ENCODE measurements around the gene HS3ST1.

Gene HS3ST1

GRCh38 chr4:11446155-11446811, 17.6 kb upstream of the HS3ST1 start:
- FAIRE-seq = no peak
- DNase-seq (ENCODE audit: insufficient read length, low spot score) = no peak

GRCh38 chr4:11441194-11441556, 12.5 kb upstream of the HS3ST1 start:
- DNase-seq (ENCODE audit: insufficient read length, low spot score) (no peak), FAIRE-seq (no peak)
- no peak for TF ChIP-seq POLR2A (IDR thresholded peaks at IDR 0.05; ENCODE audit: low read depth, low read length)

More at GRCh38 chr4:11446155-11446811, 17.6 kb upstream of the HS3ST1 start:
- no peak for TF ChIP-seq POLR2A (IDR thresholded peaks at IDR 0.05; ENCODE audit: low read depth, low read length)

GRCh38 chr4:11440481-11441193, 11.9 kb upstream of the HS3ST1 start:
- DNase-seq (ENCODE audit: insufficient read length, low spot score) = no peak
- no peak for FAIRE-seq
- TF ChIP-seq POLR2A (IDR thresholded peaks at IDR 0.05; ENCODE audit: low read depth, low read length) = no peak

- TF ChIP-seq POLR2A (IDR thresholded peaks at IDR 0.05; ENCODE audit: low read depth, low read length) = no peak
- DNase-seq (ENCODE audit: insufficient read length, low spot score) (no peak), FAIRE-seq (no peak)
Measured at GRCh38 chr4:11439836-11440235, 11.1 kb upstream of the HS3ST1 start.

- DNase-seq (ENCODE audit: insufficient read length, low spot score) = no peak
- no peak for TF ChIP-seq POLR2A (IDR thresholded peaks at IDR 0.05; ENCODE audit: low read depth, low read length)
Measured at GRCh38 chr4:11438647-11439046, 10.0 kb upstream of the HS3ST1 start.

GRCh38 chr4:11436673-11437072, 8.0 kb upstream of the HS3ST1 start:
- FAIRE-seq (no peak), DNase-seq (ENCODE audit: insufficient read length, low spot score) (no peak)
- no peak for TF ChIP-seq POLR2A (IDR thresholded peaks at IDR 0.05; ENCODE audit: low read depth, low read length)

More at GRCh38 chr4:11438647-11439046, 10.0 kb upstream of the HS3ST1 start:
- FAIRE-seq = no peak

GRCh38 chr4:11436084-11436483, 7.4 kb upstream of the HS3ST1 start:
- DNase-seq (ENCODE audit: insufficient read length, low spot score) (no peak), FAIRE-seq (no peak)
- no peak for TF ChIP-seq POLR2A (IDR thresholded peaks at IDR 0.05; ENCODE audit: low read depth, low read length)

GRCh38 chr4:11435557-11435956, 6.9 kb upstream of the HS3ST1 start:
- DNase-seq (ENCODE audit: insufficient read length, low spot score) (no peak), FAIRE-seq (no peak)
- no peak for TF ChIP-seq POLR2A (IDR thresholded peaks at IDR 0.05; ENCODE audit: low read depth, low read length)

GRCh38 chr4:11431111-11431510, 2.4 kb upstream of the HS3ST1 start:
- FAIRE-seq = no peak

GRCh38 chr4:11430536-11430935, 1.8 kb upstream of the HS3ST1 start:
- FAIRE-seq (no peak), DNase-seq (ENCODE audit: insufficient read length, low spot score) (no peak)
- TF ChIP-seq POLR2A (IDR thresholded peaks at IDR 0.05; ENCODE audit: low read depth, low read length) = no peak

More at GRCh38 chr4:11431111-11431510, 2.4 kb upstream of the HS3ST1 start:
- no peak for DNase-seq (ENCODE audit: insufficient read length, low spot score)
- TF ChIP-seq POLR2A (IDR thresholded peaks at IDR 0.05; ENCODE audit: low read depth, low read length) = no peak

GRCh38 chr4:11429699-11430045, 978 bp upstream of the HS3ST1 start:
- FAIRE-seq = no peak
- DNase-seq (ENCODE audit: insufficient read length, low spot score) = no peak
- TF ChIP-seq POLR2A (IDR thresholded peaks at IDR 0.05; ENCODE audit: low read depth, low read length) = no peak

- TF ChIP-seq POLR2A (IDR thresholded peaks at IDR 0.05; ENCODE audit: low read depth, low read length) = no peak
- DNase-seq (ENCODE audit: insufficient read length, low spot score) (peak; percentile 68), FAIRE-seq (no peak)
Measured at GRCh38 chr4:11428899-11429698, 405 bp upstream of the HS3ST1 start.

GRCh38 chr4:11427121-11427996, 1.3 kb downstream of the HS3ST1 start:
- no peak for FAIRE-seq
- DNase-seq (ENCODE audit: insufficient read length, low spot score) = no peak
- no peak for TF ChIP-seq POLR2A (IDR thresholded peaks at IDR 0.05; ENCODE audit: low read depth, low read length)

All from H54 (cell line).